RKO (cell line): ENCODE data around the gene RFX4.
A peak's percentile ranks its signal among the peaks of the same experiment; 100 is the strongest.

Experiments used
- DNase-seq: peaks from one replicate; pipeline ENCODE4 v3.0.0-alpha.2; 2016; ENCODE audit warnings: low spot score

Gene RFX4

DNA sequence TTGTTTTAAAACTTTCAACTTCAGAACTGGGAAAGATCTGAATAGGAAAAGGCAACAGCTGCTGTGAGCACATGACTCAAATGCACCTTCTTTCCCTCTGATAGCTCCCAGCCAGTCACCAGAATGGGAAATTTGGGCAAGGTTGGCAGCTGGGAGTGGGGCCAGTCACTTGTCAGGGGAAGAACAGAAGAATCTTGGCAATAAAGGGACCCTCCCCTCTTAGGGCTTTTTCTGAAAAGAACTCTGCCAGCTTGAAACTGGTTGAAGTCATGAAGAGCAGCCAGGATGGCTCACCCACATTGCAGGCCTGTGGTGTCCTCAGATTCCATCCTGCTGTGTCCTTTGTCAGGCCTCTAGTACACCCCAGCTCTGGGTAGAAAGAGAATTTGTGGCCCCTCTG, 181.4 kb downstream of the RFX4 start:
- DNase-seq, result no peak

DNA sequence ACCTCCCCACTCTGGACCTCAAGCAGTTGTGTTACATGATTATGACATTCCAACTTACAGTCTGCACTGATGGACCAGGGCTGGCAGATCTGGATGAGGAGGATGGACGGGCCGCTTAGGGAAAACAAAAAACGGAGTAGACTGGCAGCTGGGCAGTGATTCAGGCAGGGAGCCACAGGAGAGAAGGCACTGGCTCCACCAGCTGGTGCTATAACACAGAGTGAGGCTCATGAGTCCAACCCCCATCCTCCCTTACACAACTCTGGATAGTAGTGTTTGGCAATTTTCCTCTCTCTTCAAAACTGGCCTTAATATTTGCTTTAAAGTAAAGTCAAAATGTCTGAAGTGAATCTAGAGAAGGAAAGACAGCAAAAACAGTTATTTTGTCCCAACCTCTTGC, 181.9 kb downstream of the RFX4 start:
- DNase-seq, result no peak

DNA sequence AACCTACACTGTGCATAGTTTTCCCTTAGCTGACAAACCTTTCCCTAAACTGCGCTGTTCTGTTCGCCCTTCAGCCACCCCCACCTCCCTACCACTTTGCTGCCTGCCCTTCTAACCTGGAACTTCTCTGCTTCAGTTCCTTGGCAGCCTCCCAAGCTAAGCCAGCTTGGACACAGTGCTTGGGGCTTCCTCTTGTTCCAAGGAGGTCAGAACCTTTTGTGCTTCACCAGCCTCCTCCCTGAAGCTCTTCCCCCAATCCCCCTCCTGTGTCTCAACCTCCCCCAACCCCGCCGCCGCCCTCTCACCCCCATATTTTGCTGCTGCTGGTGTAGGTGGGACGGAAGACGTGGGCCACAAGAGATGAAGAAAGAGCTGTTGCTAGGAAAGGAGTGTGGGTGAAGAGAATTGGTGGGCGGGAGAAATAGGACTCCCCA, 183.6 kb downstream of the RFX4 start:
- DNase-seq, result no peak

DNA sequence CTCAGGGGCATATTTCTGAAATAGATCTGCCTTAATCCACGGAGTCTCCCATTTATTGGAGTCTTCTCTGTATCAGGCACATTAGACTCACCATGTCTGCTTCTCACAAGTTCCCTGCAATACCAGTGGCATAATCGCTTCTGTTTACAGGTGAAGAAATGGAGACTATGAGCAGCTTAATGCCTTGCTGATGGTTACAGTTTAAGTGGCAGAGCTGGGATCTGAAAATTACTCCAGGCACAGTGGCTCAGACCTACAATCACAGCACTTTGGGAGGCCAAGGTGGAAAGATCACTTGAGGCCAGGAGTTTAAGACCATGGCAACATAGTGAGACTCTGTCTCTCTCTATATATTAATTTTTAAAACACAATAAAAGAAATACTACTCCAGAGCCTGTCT, 184.4 kb downstream of the RFX4 start:
- DNase-seq, result no peak

DNA sequence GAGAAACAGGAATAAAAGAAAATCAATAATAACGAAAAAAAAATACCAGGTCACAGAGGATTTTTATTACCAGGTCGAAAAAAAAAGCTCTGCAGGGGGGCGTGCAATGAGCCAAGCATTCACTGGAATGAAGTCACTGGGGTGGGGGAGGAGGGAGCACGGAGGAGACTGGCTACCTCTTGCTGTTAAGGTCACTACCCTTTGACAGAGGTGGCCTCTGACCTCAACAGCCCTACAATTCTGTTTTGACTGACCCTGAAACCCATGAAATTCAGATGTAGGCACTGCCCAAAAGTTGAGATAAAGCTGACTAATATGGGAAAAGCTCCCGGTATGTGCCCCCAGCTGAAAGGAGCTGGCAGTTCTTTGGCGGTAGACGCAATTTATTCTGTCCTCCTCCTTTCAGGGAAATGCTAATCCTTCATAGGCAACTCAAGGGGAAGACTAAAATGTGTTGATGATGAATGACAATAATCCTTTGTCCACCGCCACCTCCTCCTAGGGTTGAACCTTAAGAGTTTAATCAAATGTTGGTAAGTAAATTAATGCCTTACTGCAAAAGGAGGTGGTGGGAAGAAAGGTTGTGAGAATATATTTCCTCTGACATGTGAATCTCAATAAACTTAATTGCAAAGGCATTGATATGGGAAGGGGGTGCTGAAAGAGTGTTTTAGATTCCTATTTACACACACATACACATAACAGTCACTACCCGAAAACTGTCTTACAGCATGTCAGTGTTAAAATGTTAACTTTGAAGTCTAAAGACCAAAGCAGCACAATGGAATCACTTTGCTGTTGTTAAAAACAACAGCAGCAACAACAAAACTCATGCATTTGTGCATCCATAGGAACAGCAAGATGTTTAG, 185.4 kb downstream of the RFX4 start:
- no peak for DNase-seq

DNA sequence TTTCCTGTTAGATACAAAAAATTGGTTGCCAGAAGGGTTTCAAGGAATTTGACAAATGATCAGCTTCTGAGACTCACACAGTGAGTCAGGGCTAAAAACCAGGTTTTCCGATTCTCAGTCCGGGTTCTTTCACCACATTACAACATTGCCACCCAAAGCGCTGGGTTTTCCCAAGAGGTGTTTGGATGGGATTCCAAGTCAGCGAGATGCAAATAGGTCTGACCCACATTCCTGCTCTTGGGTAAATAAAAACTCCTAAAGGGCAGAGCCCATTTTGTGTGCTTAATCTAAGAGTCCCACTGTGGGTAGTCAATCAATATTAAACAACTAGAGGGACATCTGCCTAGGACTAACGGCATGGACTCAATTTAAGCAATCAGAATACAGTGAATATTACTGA, 186.3 kb downstream of the RFX4 start:
- DNase-seq, result no peak

DNA sequence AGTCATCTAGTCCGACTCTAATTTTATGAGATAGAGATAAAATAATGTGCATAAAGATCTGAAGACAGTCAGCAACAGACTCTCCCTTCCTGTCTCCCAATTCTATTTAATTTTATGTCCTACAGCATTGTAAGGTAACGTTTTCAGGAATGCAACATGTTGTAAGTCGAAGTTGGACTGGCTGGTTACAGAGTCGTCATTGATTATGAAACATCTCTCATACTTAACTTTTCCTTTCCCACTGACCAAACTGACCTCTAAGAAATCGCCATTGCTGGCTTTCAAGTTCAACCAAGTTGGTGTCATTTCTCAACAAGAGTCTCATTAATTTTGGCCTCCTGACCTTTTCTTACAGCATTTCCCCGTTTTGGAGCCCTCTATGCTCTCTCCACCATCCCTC, 186.7 kb downstream of the RFX4 start:
- DNase-seq, result no peak

DNA sequence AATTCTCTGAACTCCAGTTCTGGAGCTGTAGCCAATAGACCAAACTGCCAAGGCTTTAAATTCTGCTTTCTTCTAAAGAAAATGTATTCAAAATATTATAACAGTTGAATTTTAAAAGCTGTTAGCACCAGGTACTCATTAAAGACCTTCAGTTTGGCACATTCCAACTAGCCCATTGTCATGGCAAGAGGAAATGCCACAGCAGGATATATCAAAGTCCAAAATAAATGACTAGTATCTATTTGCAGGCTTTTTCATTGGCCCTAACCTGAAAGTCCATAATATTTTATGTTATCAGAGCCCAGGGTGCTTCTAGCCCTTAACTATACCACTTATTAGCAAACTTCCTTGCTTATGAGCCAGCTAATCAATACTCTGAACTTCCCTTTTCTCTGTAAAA, 188.6 kb downstream of the RFX4 start:
- no peak for DNase-seq

DNA sequence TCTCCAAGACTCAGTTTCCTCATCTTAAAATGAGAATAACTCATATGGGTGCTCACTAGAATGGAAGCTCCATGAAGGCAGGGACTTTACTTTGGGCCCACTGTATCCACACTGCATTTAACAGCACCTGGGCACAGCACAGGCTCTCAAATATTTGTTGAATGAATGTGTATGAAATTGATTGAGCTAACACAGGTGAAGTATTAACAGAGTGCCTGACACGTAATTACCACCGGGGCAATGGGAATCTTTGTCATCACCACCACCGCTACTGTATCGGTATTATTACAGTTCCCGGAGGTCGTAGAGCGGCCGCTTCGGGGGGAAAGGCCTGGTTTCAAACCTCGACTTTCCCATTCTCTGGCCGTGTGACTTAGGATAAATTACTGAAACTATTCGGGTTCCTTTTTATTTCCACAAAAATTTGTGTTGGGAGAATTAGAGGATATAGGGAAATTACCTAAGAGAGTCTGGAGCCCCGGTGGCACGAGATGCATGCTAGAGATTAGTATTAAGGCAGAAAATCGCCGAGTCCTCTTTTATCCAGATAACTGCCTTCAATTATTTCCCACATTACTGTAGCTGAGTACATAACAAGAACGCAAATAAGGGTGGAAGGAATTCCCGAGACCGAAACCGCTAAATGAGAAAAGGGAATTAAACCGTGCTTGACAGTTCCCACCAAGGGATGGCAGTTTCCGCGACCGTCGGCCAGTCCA, 190.6 kb downstream of the RFX4 start:
- no peak for DNase-seq

DNA sequence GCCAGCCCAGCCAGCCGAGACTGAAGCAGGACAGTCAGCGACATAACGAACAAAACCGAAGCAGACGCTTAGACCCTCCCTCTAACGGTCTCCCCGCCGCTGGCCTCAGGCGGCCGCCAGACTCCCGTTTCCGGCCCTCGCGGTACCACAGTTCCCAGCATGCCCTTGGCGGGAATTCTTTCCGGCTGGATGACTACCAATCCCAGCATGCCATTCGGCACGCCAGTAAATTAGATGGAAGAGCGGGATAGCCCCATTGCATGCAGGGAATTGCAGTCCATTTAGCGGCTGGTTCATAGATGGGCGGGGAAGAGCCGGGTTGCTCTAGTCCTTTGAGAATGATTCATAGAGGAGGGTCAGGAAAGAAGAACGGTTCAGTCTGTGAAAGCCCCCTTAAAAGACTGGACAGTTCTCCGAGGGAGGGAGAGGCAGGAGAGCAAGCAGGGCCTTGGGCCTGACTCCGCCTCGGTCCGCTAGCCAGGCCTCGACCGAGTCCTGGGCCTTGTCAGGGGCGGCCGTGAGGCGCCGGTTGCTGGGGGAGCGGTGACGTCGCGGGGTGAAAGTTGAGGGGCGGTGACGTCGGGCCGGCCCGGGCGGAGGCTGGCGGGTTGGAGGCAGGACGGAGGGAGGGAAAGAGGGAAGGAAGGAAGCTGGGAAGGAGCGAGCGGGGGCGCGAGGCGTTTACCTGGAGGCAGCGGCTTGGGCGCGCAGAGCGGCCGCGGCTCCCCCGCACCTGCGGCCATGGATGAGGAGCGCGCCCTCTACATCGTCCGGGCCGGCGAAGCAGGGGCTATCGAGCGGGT, 191.4 kb downstream of the RFX4 start, which contains the start of gene RIC8B:
Gene RIC8B (plus strand): TSS at position 678 of the 803 bp plus-strand sequence. CDS start 64 bp downstream, at position 742.
- DNase-seq, result peak; percentile 99

DNA sequence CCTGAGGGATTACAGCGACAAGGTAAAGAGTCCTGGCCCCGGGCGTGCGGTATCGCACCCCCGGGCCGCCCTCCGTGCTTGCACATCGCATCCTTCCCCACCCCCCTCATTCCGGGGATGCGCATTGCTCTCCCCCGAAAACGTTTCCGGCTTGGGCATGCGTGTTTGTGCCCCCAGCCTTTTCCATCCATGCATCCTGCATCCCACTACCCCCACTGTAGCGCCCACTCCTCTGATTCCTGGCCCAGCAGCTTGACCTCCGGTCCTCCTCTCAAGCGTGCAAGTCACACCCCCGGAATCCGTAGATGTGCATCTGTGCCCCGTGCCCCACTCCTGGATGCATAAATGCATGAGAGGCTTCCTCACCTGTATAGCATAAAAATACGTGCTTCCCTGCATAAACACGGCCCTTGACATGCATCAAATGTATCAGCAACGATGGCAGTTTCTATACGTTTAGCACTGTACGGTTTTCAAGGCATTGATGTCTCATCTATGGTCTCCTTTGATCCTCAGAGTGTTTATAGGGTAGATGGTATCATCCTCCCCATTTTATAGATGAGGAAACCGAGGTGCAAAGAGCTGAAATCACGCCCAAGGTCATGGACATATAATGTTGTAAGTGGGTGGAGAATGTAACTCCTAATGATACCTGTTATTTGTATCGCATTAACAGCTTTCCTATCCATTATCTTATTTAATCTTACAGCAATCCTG, 192.2 kb downstream of the RFX4 start:
- DNase-seq, result peak; percentile 45

DNA sequence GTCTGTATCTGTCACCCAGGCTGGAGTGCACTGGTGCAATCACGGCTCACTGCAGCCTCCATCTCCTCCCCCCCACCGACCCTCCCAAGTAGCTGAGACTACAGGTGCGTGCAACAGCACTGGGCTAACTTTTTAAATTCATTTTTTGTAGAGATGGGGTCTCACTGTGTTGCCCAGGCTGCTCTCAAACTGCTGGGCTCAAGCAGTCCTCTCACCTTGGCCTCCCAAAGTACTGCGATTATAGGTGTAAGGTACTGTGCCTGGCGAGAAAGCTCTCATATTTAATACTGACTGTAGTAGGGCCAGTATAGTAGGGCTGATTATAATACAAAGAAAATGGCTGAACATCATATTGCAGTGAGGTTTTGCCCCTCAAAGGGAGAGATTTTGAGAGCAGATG, 194.1 kb downstream of the RFX4 start:
- no peak for DNase-seq

DNA sequence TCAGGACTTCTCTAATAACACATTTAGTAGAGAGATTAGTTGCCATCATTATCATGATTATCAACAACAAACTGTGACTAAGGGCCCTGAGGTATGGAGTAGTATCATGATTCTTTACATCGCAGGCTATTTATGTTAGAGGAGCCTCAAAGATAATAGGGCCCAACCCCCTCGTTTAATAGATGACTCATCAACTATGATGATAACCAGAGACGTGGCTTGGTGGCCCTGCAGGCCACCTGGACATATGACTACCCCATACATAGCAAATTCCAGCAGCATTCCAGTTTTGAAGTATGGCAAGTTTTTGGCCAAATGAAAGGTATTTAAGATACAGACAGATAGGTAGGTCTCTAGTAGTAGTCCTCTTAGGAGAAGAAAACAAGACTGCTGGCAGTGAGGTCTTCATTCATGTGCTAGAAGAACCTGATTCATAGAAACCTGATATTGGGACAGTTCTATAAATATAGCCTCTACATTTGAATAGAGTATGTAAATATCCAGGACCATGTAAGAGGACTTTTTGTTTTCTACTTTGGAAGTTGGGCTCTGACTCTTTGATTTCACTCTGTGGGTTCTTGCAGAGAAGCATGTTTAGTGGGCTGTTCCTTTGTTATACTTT, 197.3 kb downstream of the RFX4 start:
- DNase-seq, result peak; percentile 40

DNA sequence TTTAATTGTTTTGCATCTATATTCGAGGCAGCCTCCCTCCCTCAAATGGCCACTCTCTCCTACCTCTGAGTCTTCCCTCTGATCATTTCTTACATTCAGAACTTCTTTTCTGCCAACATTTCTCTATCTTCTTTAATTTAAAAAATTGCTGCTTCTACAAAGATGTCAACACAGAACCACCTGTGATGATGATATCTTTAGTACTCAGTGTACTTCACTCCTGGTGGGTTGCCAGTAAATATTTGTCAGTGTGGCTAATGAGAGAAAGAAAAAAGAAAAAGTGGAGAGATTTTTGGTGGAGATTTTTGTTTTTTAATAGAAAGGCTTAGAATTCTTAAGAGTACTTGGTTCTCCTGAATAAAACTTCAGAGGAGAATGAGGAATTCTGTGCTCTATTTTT, 199.8 kb downstream of the RFX4 start:
- no peak for DNase-seq

DNA sequence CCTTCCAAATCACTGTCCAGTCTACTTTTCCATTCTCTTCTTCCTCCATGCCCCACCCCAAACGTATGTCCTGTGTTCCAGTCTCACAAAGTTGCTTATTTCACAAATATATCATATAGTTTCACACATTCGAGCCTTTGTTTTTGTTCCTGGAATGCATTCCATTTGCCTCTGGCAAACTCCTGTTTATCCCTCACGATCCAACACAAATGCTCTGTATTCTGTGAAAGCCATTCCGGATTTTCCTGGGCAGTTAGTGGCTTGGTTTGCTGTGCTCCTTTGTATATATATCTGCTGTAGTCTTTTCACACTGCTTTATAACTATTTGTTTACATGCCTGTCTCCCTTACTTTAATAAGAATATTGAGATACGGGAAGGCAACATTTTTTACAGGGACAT, 200.7 kb downstream of the RFX4 start:
- no peak for DNase-seq

DNA sequence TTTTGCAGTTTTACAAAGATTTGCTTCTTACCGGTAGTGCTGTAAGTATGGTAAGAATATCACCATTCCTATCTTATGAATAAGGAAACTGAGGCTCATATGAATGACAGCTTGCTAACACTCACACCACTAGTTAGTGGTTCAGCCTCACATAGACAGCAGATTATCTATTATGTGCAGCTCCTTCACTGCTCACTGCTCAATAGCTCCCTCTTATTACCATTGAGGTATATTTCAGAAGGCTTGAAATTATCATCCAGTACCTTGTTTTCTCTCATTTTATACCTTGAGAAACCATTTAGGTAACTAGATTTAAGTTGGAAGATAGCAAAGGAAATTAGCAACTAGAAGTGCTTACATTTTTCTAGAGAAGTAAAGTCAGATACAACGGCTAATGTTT, 207.2 kb downstream of the RFX4 start:
- no peak for DNase-seq

DNA sequence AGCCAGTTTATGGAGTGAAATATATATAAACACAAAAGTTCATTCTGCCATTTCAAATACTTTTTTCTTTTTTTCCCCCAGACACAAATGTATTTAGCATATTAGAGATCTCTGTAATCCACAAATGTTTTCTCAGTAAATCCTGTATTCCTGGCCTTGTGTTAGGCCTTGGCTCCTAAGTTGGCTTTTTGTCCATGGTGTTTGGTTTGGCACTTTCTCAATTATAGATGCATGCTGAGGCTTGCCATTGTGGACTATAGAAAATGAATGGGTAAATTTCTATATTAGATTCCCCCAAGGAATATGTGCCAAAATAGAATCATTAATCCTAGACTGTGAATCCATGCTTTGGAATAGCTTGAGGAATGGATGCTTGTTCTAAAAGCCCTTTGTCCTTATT, 208.7 kb downstream of the RFX4 start:
- no peak for DNase-seq

DNA sequence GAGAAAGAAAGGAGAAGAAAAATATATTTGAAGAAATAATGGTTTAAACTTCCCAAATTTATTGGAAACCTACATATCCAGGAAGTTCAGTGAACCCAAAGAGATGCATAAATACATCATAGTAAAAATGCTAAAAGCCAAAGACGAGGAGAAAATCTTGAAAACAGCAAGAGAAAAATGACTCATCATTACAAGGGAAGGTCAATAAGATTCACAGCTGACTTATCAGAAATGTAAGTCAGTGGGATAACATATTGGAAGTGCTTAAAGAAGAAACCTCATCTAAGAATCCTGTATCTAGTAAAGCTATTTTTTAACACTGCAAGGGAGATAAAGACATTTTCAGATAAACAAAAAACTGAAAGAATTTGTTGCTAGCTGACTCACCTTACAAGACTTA, 211.6 kb downstream of the RFX4 start:
- no peak for DNase-seq

DNA sequence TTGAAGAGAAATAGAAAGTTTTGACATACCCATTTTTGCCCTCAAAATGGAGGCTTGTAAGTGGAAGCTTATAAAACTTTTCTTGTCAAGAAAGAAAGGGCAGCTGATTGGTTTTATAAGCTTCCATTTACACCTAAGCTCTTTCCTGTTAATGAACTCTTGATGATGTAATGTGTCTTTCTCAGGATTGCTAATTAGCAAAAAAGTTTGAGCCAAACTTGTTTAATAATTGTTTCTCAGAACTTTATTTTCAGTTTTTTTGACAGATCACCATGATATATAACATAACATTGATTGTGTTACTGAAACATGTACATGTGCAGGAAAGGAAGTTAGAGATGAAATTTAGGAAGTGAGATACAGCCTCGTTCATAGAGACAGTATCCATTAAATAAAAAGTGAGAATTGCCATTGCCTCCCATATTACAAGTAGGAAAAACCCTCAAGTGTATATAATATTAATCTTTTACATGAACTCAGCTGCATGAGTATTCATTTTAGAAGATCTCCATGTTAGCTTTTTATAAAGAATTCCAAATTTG, 218.4 kb downstream of the RFX4 start:
- no peak for DNase-seq

DNA sequence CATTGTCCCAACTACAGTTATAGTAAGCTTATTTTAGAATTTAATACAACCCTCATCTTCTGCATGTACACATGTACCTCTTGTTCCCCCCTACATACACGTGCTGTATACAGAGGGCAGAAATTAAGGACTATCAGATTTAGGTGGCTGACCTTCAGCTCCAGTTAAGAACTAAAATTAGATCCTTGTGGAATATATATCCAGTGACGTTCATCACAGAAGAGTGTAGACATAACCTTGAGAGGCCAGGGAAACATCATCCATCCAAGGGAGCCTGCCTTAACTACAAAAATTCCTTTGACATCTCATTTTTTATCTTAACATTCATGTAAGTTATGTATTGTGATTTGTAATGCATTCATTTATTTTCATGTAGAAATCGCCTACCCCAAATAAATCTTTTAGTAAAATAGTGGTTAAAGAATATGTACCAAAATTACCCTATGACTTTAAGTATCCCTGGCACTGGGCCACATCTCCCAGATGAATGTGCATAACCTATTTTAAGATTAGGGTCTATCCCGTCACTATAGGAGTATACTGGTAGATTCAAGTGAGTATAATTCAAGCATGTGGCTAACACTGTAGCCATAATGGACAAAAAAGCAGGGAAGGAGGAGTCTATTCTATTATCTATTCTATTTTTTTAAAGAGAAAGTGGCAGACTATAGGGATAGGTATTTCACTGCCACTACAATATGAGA, 219.2 kb downstream of the RFX4 start:
- no peak for DNase-seq

DNA sequence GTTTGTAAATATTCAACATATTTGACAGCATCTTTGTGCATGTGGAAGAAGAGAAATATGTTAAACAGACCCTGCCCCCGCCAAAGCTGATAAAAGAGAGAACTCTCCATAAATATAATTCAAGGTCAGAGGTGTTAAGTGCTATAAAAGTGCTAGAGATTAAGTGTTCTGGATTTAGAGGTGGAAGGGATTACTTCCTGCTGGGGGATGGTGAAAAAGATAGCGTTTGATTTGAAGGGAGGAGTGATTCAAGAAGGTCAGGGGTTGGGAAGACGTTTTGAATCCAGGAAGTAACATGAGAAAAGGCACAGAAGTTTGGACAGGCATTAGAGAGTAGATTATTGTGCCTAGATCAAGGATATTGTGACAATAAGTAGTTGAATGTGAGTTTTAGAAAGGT, 221.9 kb downstream of the RFX4 start:
- DNase-seq, result no peak
